ENCODE measurements around the gene EFCAB8.

- TF ChIP-seq CTCF (IDR thresholded peaks at IDR 0.05), result no peak
- no peak for TF ChIP-seq POLR2A (IDR thresholded peaks at IDR 0.05)
These were observed 10.8 kb downstream of the EFCAB8 start for GRCh38 chr20:32869562-32869961.

Data from stomach (tissue), 4 donors.